Lower leg skin (tissue), 3 donors: ENCODE measurements around the gene CAMTA1.

ENCODE experiments used
- POLR2A ChIP-seq, 2 donors: fragments of 450-650 bp; IDR thresholded peaks; one replicate each; pipeline ENCODE4 v1.6.1; 2016 to 2017; ENCODE audit warnings: antibody characterized with exemption in 2 of 2, mild to moderate bottlenecking in 1 of 2, moderate library complexity in 1 of 2
- TF ChIP-seq, protein P1 (sequence below), 3 donors: fragments of 450-650 bp; IDR thresholded peaks; one replicate each; pipeline ENCODE4 v1.5.1; 2016; ENCODE audit warnings: antibody characterized with exemption in 3 of 3, mild to moderate bottlenecking in 3 of 3, moderate library complexity in 2 of 3

GRCh38 chr1:7666249-7666648, 881.0 kb downstream of the CAMTA1 start:
- TF ChIP-seq, protein P1, sequence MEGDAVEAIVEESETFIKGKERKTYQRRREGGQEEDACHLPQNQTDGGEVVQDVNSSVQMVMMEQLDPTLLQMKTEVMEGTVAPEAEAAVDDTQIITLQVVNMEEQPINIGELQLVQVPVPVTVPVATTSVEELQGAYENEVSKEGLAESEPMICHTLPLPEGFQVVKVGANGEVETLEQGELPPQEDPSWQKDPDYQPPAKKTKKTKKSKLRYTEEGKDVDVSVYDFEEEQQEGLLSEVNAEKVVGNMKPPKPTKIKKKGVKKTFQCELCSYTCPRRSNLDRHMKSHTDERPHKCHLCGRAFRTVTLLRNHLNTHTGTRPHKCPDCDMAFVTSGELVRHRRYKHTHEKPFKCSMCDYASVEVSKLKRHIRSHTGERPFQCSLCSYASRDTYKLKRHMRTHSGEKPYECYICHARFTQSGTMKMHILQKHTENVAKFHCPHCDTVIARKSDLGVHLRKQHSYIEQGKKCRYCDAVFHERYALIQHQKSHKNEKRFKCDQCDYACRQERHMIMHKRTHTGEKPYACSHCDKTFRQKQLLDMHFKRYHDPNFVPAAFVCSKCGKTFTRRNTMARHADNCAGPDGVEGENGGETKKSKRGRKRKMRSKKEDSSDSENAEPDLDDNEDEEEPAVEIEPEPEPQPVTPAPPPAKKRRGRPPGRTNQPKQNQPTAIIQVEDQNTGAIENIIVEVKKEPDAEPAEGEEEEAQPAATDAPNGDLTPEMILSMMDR (IDR thresholded peaks at IDR 0.05) = no peak
- TF ChIP-seq POLR2A (IDR thresholded peaks at IDR 0.05) = no peak
